SW 1271 (cell line): Measurements from ENCODE around the gene BRD9.
"Not testable (repeated sequence)": the region's sequence is repeated elsewhere in the genome, so short reads cannot be mapped to it uniquely, and the experiment has no call there.

Experiments
- DNase-seq, 2 experiments: peaks; one replicate each; lab custom pipeline; 2025; lab: John Stamatoyannopoulos, UW

The BRD9 gene

DNA sequence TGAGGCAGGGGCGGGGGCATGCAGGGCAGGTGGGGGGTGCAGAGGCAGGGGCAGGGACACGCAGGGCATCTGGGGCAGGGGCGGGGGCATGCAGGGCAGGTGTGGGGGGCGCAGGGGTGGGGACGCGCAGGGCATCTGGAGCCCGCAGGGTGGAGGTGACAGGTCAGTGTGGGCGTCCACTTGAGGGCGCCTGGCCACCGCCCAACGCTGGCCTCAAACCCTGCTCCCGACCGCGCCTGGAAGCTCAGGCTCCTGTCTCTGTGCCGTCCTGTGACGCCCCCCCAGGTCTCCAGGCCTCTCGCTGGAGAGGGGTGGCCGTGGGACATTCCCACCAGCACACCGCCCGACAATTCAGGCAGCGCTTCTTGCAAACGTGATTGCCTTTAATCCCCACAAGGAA, 48.7 kb downstream of the BRD9 start:
- not testable (repeated sequence) for DNase-seq

DNA sequence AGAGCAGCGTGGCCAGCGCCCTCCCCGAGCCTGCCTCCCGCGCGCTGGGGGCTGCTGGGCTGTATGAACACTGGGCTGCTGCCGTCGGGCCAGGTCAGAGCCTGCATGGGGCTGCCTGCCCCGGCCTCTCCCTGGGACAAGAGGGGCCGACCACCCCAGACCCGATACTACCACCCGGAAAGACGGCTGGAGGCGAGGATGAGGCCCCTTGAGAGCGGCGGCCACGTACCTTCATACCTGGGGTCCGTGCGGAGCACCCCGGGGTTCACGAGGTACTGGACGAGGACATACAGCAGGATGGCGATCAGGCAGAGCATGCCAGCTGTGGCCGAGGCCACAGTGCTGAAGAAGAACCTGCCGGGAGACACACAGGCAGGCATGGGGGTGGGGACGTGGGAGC, 49.2 kb downstream of the BRD9 start:
- DNase-seq, result not testable (repeated sequence)

DNA sequence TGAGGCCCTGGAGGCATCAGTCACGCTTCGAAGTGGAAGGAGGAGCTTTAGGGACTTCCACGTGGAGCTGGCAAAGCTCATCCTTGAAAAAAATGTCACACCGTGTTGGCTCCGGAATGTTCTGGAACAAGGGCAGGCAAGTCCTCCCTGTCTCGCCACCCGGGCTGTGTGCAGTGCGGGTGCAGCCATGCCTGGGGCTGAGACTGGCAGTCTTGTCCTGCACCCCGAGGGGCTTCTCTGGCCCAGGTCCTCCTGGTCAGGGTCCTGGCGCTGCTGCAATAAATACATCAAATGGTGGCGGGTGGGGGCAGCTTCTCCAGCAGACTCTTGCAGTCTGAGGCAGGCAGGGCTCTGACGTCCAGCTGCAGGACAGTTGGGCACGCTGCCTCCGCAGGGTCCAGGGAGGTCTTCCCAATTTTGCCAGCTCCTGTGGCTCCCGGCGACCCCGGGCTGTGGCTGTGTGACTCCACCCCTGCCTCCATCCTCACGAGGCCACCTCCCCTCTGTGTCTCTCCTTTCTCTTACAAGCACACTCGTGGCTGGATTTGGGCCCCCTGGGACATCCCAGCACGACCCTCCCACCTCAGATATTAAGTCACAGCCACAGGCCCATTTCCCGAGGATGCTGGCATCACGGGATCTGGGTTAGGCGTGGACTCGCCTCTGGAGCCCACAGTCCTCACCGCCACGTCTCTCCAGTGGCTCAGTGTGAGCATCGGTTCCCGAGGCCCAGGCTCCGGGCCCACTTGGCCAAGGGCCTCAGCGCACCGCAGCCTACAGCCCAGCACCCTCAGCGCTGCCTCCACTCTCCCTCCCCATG, 50.0 kb downstream of the BRD9 start:
- DNase-seq, result not testable (repeated sequence)

DNA sequence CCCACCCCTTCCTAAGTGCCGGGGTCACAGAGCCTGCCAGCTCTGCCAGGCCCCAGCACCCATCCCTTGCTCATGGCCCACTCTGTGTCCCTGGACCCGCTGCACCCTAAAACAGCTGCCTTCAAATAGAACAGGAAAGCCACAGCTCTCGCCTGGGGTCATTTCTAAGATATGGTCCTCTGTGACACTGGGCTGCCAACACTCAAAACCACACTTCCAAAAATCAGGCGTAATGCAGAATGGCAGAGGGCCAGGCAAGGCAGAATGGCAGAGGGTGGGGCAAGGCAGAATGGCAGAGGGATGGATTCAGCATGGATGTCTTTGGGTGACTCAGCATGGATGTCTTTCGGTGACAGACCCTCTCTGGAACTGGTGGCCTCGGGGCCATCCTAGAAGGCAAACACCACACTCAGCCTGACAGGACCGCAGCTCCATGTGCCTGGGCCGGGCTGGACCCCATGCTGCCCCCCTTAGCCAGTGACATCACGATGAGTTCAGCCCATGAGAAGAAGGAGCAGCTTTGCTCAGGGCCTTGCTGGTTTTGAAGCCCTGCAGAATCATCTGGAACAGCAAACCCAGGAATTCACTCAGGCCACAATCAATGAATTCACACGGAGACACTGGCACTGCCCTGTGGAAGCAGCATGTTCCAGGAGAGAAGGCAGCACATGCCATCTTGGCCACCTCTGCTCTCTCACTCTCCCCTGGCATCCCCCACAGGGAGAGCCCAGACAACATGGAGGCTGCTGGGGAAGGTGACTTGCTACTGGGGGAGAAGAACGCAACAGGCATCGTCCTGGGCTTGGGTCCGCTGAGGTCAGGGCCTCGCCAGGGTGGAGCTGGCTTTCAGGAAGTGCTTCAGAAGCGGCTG, 50.8 kb downstream of the BRD9 start:
- not testable (repeated sequence) for DNase-seq

DNA sequence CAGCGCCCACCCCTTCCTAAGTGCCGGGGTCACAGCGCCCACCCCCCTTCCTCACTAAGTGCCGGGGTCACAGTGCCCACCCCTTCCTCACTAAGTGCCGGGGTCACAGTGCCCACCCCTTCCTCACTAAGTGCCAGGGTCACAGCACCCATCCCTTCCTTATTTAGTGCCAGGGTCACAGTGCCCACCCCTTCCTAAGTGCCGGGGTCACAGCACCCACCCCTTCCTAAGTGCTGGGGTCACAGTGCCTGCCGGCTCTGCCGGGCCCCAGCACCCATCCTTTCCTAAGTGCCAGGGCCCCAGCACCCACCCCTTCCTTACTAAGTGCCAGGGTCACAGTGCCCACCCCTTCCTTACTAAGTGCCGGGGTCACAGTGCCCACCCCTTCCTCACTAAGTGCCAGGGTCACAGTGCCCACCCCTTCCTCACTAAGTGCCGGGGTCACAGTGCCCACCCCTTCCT, 51.6 kb downstream of the BRD9 start:
- not testable (repeated sequence) for DNase-seq

DNA sequence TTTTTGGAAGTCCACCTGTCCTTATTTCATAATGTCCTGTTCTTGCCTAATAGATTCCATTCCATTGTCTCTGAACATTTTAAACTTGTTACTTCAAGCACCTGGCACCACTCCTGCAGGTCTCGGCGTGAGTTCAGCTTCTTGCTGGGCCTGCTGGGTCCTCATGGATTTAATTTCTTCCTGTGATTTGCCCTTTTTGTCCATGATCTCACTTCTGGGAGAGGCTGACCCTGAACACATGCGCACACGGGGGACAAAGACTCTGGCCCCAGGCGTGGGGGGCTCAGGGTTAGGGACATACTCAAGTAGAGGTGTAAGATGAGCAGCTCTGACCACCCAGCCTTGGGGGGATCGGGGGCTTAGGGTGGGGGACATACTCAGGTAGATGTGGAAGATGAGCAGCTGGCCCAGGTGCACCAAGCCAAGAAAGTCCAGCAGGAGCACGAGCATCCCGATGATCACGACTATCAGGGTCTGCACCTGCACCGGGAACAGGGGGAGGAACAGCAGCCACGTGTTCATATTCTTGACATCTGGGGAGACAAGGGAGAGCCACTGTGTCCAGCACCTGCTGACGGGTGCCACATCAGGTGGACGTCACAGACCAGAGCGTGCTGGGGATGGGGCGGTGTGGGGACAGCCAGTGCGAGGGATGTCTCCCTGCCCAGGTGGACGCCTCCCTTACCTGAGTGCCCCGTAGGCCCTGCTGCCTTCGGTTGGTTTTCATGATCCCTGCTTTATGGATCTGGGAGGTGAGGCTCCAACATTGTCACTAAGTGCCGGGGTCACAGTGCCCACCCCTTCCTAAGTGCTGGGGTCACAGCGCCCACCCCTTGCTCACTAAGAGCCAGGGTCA, 52.3 kb downstream of the BRD9 start:
- not testable (repeated sequence) for DNase-seq

DNA sequence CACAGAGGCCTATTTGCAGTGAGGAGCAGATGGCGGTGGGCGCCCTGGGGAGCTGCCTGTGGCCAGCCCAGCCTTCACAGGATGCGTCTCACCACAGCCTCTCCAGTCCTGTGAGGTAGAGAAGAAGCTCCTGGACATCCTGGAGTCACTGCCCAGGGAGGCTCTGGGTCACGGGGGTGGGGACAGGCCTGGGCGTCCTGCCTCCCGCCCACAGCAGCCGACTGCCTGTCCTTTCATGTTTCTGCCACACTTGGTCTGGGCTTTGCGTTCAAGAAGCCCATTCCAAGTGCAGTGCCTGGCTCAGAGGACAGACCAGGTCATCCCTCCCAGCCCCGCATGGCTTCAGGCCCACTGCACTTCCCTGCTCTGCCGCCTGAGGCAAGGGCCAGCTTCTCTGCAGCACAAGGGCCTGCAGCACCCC, 54.2 kb downstream of the BRD9 start:
- DNase-seq, result not testable (repeated sequence)

DNA sequence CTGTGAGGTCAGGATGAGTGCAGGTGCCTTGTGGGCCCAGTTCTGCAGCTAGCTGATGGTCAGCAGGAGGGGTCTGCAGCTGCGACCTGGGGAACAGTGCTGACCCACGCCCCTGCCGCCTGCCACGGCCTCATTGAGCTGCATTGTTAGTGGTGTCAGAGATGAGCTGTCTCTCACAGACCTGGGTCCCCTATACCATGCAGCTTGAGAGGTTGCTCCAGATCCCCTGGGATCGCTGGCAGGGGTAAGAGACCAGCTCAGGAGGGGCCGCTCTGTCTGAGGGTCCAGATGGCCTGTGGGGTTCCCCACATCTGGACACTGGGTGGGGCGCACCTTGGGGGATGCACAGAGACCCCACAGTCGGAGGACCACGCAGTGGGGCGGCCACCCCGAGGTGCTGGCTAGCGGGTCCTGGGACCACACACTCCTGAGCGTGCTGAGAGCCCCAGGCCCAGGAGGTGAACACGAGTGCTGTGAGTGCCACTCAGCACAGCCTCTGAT, 54.9 kb downstream of the BRD9 start:
- DNase-seq, result not testable (repeated sequence)

DNA sequence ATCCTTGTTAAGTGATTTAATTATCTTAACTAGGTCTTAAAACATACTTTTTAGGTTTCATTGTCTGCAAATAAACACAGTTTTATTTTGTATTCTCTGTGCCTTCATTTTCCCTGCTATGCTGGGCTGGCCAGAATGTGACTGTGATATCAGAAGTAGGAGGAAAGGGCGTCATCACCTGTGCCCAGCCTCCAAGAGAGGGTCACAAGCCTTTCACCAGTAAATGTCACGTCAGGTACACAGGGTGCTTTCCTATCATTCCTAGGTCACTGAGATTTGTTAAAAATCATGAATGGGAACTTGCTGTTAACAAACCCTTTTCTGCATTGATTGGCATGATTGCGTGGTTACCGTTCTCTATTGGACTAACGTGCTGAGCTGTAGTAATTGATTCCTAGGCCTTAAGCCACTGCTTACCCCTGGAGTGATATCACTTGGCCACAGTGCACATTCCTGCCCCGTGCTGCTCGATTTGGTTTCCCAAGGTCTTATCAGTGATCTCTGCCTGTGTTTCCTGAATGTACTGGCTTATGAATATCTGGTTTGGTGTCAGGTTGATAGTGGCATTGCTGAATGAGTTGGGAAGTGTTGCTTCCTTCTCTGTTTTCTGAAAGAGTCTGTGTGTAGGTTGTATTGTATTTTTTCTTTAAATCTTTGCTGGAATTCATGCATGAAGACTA, 56.5 kb downstream of the BRD9 start:
- DNase-seq, result not testable (repeated sequence)

DNA sequence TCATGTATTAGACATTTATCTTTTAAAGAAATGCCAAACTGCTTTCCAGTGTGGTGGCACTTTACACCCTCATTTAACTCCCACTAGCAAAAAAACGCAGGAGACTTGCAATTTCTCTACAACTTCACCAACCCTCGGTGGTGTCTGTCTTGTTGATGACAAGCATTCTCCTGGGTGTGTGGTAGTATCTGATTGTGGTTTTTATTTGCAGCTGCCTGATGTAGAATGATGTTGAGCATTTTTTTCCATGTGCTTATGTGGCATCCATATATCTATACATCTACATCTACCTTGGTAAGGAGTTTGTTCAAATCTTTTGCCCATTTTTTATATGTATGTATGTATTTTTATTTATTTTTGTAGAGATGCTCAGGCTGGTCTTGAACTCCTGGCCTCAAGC, 58.6 kb downstream of the BRD9 start:
- not testable (repeated sequence) for DNase-seq

DNA sequence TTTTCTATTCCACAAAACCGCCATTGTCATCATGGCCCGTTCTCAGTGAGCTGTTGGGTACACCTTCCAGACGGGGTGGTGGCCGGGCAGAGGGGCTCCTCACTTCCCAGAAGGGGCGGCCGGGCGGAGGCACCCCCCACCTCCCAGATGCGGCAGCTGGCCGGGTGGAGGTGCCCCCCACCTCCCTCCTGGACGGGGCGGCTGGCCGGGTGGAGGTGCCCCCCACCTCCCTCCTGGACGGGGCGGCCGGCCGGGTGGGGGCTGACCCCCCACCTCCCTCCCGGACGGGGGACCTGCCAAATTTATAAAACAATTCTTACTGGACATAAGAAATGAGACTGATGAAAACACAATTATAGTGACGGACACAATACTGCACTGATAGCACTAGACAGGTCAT, 64.4 kb downstream of the BRD9 start:
- DNase-seq, result not testable (repeated sequence)

DNA sequence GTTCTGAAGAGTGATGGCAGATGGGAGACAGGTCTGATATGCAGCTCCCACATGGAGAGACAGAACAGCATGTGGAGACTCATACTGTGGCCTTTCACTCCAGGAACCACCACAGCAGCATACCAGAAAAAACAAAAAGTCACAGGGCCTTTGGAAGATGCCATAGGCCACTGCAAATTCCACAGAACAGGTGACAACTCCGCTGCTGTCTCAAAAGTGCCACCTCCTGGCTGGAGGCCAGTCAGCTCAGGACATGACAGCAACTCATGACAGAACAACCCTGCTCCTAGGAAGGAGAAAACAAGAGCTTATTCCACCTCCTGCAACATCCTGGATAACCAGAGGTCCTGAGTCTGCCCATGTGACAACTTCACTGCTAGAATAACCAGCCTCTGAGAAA, 67.1 kb downstream of the BRD9 start:
- DNase-seq, result not testable (repeated sequence)

DNA sequence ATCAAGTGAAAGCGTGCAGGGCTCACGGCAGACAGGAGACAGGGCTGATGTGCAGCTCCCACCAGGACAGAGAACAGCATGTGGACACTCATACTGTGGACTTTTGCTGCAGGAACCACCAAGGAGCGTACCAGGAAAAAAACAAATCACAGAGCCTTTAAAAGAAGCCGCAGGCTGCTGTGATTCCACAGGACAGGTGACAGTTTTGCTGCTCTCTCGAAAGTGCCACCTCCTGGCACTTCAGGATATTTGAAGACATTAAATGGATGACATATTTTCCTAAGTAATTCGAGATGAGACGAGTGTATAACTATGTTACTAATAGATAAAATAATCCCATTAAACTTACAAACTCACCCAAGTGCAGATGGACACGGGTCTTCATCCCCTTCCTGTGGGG, 71.1 kb downstream of the BRD9 start:
- no peak for DNase-seq

DNA sequence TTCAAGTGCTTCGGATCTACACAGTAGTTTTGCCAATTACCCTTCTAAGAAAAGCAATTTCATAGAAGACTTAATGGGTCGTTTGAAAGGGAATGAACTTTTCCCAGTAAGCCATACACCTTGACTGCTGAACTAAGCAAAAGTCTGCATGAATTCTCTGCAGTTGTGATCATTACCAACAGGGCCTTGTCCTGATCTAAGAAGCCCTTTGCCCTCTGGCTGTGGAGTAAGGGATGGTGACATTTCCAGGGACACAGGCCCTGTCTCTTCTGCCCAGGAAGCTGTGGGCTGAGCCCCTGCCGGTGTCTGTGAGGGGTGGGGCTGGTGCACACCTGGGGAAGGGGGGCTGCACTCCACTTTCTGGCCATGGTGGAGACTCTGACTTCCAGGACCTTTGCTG, 72.4 kb downstream of the BRD9 start:
- DNase-seq, result no peak

DNA sequence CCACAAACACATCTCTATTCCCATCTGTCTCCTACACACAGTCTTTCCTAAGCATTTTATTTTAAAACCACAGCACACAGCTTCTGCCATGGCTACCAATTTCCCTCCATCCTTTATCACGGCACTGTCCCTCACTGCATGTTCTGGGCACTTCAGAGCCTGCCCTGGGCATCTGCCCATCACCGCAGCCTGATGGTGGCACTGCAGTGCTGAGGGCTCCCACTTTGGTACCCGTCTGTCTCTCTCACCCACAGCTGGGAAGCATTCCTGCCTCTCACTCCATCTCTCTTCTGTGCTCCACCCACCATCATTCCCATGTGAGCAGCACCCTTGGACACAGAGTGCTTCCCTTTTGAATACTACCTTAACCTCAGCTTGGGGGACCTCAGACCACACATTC, 73.5 kb downstream of the BRD9 start:
- no peak for DNase-seq

DNA sequence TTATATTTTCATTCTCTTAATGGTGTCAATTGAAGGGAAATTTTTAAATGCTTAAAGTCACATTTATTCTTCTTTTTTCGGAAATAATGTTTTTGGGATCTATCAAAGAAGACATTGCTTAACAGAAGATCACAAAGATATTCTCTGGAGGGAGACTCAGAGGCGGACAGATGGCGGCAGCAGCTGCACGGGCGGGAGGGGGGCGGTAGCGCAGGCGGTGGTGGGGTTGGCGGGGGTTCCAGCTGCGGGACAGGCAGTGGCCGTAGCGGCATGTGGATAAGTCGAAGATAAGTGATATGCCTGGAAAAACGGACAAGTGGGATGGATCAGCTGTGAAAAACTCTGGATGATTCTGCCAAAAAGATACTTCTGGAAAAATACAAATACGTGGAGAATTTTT, 76.4 kb downstream of the BRD9 start:
- DNase-seq, result no peak

DNA sequence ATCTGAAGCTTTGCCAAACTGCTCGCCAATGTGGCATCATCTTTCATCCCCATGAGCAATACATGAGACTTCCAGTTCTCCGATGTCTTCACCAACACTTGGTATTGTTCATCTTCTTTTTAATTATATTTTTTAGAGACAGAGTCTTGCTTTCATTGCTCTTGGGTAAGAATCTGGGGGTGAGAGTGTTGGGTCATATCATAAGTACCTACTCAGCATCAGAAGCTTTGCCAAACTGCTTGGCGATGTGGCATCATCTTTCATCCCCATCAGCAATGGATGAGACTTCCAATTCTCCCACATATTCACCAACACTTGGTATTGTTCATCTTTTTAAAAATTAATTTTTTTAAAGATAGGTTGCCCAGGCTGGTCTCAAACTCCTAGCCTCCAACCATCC, 77.2 kb downstream of the BRD9 start:
- DNase-seq, result no peak
